HAP-1 (cell line): ENCODE results near the gene SGSH.
"Not testable (repeated sequence)": the region's sequence is repeated elsewhere in the genome, so short reads cannot be mapped to it uniquely, and the experiment has no call there.

Experiments used
- DNase-seq, 2 experiments: peaks; one replicate each; pipeline ENCODE4 v3.0.0-alpha.2; 2016 to 2020; ENCODE audit warnings: low spot score in 2 of 2
- H3K27me3 ChIP-seq: fragments of 250-450 bp; sonication (Bioruptor Pico); 2 replicates; pipeline ENCODE4 v1.5.1; 2020; ENCODE audit warnings: low read depth, mild to moderate bottlenecking, moderate library complexity
- H3K36me3 ChIP-seq: fragments of 250-450 bp; sonication (Bioruptor Pico); replicated peaks from 2 replicates; pipeline ENCODE4 v1.5.1; 2020; ENCODE audit warnings: mild to moderate bottlenecking
- H3K4me1 ChIP-seq: fragments of 250-450 bp; sonication (Bioruptor Pico); 2 replicates; pipeline ENCODE4 v1.5.1; 2020; ENCODE audit warnings: mild to moderate bottlenecking
- H3K4me3 ChIP-seq: fragments of 250-450 bp; sonication (Bioruptor Pico); 2 replicates; pipeline ENCODE4 v1.5.1; 2020; ENCODE audit warnings: mild to moderate bottlenecking, moderate library complexity
- H3K9me3 ChIP-seq: fragments of 250-450 bp; sonication (Bioruptor Pico); 2 replicates; pipeline ENCODE4 v1.5.1; 2020; ENCODE audit warnings: mild to moderate bottlenecking, moderate library complexity
- in situ Hi-C: fragments of 300-500 bp; cut with MboI; formaldehyde crosslinking; loops from 3 replicates; pipeline ENCODE4 v1.14.3; 2020; ENCODE audit warnings: low sequenced_read_pairs, inconsistent platforms, mixed read lengths

Gene SGSH

DNA sequence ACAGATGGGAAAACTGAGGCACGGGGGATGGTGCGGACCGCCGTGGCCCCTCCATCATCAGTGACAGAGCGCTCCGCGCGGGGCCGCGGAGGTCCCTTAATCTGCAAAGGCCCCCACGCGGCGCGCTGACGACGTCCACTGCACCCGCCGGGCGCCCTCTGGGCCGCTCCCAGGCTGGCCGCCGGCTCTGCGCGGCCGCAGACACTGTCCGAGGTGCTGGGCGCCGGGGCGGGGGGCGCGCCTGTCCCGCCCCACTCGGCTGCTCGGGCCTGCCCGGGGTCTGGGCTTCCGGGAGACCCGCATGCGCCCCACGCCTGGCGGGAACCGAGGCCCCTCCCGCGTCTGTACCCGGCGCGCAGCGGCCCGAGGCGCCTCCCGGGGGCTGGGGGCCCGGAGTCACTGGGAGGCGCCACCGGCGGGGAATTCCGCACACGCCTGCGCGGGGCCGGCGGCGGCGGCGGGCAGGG, 40.0 kb upstream of the SGSH start:
- Histone ChIP-seq H3K9me3 (no peaks in the 10 kb centered on the region), H3K4me1 (peaks cover 14% of the 10 kb centered on the region), H3K4me3 (peak overlapping the region; percentile 20), H3K27me3 (no peaks in the 10 kb centered on the region), H3K36me3 (no peaks in the 10 kb centered on the region)
- DNase-seq = peak; percentile 37 to 79
- in situ Hi-C loops = no loop called here

GRCh38 chr17:80259457-80260068, 39.4 kb upstream of the SGSH start:
- no peaks in the 10 kb centered on the region for H3K27me3 ChIP-seq
- H3K4me3 ChIP-seq = peak overlapping the region; percentile 20
- H3K4me1 ChIP-seq = peaks cover 14% of the 10 kb centered on the region
- DNase-seq = no peak
- H3K9me3 ChIP-seq = no peaks in the 10 kb centered on the region
- in situ Hi-C loops = no loop called here
- H3K36me3 ChIP-seq = no peaks in the 10 kb centered on the region

GRCh38 chr17:80258296-80258695, 38.2 kb upstream of the SGSH start:
- H3K36me3 ChIP-seq, H3K4me3 ChIP-seq, DNase-seq, in situ Hi-C loops, H3K9me3 ChIP-seq, H3K27me3 ChIP-seq: not testable (repeated sequence)
- peaks cover 14% of the 10 kb centered on the region for H3K4me1 ChIP-seq

DNA sequence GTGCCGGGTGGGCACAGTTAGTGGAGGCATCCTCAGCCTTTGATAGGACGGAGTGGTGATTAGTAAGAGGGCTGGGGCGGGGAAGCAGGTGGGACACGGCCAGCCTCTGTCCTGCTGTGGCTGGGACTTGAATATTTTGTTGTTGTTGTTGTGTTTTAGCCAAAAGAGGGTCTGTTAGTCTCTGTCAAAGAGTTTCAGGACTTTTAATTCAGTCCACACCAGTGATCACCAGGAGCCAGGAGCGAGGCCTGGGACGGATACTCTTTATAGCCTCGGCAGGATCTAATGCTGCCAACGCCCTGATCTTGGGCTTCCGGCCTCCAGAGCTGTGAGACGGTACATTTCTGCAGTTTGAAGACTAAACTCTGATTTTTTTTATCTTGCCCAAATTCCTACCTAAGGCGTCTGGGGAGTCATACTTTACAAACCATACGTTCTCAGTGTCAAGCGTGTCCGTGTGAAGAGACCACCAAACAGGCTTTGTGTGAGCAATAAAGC, 37.6 kb upstream of the SGSH start:
- no peaks in the 10 kb centered on the region for H3K9me3 ChIP-seq
- H3K27me3 ChIP-seq = no peaks in the 10 kb centered on the region
- H3K4me3 ChIP-seq = no peak overlapping the region
- DNase-seq = no peak
- H3K4me1 ChIP-seq = peaks cover 14% of the 10 kb centered on the region
- no peaks in the 10 kb centered on the region for H3K36me3 ChIP-seq
- in situ Hi-C loops = no loop called here

DNA sequence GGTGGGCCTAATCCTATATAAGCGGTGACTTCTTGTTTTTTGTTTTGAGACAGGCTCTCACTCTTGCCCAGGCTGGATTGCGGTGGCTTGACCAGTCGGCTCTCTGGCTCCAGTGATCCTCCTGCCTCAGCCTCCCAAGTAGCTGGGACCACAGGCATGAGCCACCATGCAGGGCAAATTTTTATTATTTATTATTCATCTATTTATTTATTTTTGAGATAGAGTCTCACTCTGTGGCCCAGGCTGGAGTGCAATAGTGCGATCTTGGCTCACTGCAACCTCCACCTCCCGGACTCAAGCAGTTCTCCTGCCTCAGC, 35.9 kb upstream of the SGSH start:
- Histone ChIP-seq H3K27me3 (no peaks in the 10 kb centered on the region), H3K4me3 (no peak overlapping the region), H3K4me1 (peaks cover 8% of the 10 kb centered on the region), H3K36me3 (no peaks in the 10 kb centered on the region), H3K9me3 (no peaks in the 10 kb centered on the region)
- no peak for DNase-seq
- in situ Hi-C loops = no loop called here

DNA sequence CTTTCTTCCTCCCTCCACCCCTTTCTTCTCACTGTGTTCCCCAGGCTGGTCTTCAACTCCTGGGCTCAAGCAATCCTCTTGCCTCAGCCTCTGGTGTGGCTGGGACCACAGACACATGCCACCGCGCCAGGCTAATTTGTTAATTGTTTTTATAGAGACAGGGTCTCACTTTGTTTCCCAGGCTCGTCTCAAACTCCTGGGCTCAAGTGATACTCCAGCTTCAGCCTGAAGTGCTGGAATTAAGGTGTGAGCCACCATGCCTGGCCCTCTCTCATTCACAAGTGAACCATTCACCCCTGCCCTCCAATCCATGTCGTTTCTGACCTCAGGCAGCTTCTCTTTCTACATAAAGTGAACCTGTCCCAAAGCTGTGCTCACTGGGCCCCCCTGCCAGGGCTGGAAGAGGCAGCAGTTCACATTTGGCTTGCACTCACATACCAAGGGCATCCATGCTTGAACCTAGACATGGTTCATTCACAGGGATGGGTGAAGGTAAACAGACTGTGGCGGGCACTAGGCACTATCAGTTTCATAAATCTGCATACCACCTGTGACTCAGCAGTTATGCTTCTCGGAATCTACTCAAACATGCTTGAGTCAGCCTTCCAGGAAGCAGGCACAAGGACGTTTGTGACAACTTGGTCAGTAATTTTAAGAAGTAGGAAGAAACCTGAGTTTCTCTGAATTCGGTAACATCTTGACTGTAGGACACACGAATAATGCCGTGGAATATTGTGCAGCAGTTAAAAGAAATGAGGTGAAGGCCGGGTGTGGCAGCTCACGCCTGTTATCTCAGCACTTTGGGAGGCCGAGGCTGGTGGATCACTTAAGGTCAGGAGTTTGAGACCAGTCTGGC, 34.5 kb upstream of the SGSH start:
- in situ Hi-C loops = no loop called here
- no peak for DNase-seq
- Histone ChIP-seq H3K36me3 (no peaks in the 10 kb centered on the region), H3K9me3 (no peaks in the 10 kb centered on the region), H3K27me3 (no peaks in the 10 kb centered on the region), H3K4me1 (0 out of 2 replicates have a peak, but pooled peaks cover 4% of the 10 kb centered on the region), H3K4me3 (no peak overlapping the region)

DNA sequence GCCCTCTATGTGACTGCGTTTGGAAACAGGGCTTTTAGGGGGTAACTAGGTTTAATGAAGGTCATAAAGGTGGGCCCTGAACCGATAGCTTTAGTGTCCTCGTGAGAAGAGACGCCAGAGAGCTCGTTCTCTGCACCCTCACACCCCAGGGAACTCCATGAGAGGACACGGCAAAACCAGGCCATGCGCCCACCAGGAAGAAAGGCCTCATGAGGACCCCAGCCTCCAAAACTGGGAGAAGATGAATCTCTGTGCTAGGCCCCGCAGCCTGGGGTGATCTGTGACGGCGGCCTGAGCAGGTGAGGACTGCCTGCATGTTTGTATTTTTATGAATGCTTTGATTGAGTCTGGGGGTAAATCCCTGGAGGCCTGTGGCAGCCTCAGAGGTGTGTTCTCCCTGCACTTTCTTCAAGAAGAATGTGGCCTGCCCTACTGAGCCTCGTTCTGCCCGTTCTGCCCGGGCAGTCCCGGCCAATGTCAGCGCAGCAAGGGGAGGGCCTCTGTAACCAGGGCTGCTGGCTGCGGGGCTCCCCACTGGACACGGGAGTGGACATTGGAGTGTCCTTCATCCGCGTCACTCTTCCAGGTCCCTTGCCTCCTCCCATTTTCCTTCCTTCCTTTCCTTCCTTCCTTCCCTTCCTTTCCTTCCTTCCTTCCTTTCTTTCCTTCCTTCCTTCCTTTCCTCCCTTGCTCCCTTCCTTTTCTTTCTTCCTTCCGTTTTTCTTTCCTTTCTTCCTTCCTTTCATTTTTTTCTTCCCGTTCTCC, 33.7 kb upstream of the SGSH start:
- no peaks in the 10 kb centered on the region for H3K27me3 ChIP-seq
- no peaks in the 10 kb centered on the region for H3K9me3 ChIP-seq
- H3K36me3 ChIP-seq = no peaks in the 10 kb centered on the region
- no peak overlapping the region for H3K4me3 ChIP-seq
- DNase-seq = no peak
- 0 out of 2 replicates have a peak, but pooled peaks cover 4% of the 10 kb centered on the region for H3K4me1 ChIP-seq
- in situ Hi-C loops = no loop called here

GRCh38 chr17:80252871-80253270, 32.7 kb upstream of the SGSH start:
- Histone ChIP-seq H3K36me3 (no peaks in the 10 kb centered on the region), H3K9me3 (no peaks in the 10 kb centered on the region), H3K4me1 (0 out of 2 replicates have a peak, but pooled peaks cover under 1% of the 10 kb centered on the region), H3K4me3 (no peak overlapping the region), H3K27me3 (no peaks in the 10 kb centered on the region)
- in situ Hi-C loops = no loop called here
- DNase-seq = peak; percentile 26 to 77

GRCh38 chr17:80251966-80252365, 31.8 kb upstream of the SGSH start:
- no peaks in the 10 kb centered on the region for H3K9me3 ChIP-seq
- DNase-seq = no peak
- no peaks in the 10 kb centered on the region for H3K36me3 ChIP-seq
- no peaks in the 10 kb centered on the region for H3K4me1 ChIP-seq
- no peaks in the 10 kb centered on the region for H3K27me3 ChIP-seq
- in situ Hi-C loops = no loop called here
- H3K4me3 ChIP-seq = no peak overlapping the region

GRCh38 chr17:80248894-80249710, 29.0 kb upstream of the SGSH start:
- no peak for DNase-seq
- H3K4me1 ChIP-seq = no peaks in the 10 kb centered on the region
- no peaks in the 10 kb centered on the region for H3K36me3 ChIP-seq
- H3K9me3 ChIP-seq = no peaks in the 10 kb centered on the region
- no peaks in the 10 kb centered on the region for H3K27me3 ChIP-seq
- H3K4me3 ChIP-seq = no peak overlapping the region
- in situ Hi-C loops = no loop called here

DNA sequence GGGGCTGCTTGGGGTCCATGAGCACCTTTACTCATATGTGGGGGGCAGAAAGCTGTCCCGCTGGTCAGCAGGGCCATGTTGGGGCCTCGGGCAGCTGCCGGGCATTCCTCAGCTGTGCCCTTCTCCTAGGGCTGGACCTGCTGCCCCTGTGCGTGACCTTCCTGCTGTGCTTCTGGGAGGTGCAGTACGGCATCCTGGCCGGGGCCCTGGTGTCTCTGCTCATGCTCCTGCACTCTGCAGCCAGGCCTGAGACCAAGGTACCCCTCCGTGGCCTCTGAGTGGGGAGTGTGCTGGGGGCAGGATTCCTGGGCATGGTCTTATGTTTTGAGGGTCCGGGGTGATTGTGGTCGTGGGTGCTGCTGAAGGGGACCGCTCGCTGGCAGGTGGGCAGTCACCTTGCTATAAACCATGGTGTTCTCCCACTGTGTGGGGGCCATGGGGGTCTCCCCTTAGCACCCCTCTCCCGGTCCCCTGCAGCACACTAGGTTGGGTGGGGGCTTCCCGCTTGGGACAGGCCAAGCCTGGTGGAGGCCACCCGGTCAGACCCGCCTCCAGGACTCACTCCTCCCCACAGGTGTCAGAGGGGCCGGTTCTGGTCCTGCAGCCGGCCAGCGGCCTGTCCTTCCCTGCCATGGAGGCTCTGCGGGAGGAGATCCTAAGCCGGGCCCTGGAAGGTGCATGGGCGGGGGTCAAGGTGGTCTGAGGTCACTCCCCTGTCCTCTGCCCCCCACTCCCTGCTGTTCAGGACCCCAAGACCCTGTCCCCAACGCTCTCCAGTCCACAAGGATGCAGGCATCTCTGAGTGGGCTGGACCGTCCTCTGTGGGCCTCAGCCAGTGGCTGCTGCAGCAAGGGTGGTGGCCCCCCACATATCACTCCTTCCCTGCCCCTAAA, 28.1 kb upstream of the SGSH start:
- H3K27me3 ChIP-seq = no peaks in the 10 kb centered on the region
- H3K4me1 ChIP-seq = no peaks in the 10 kb centered on the region
- no peaks in the 10 kb centered on the region for H3K9me3 ChIP-seq
- in situ Hi-C loops = no loop called here
- H3K4me3 ChIP-seq = no peak overlapping the region
- no peaks in the 10 kb centered on the region for H3K36me3 ChIP-seq
- DNase-seq = no peak

DNA sequence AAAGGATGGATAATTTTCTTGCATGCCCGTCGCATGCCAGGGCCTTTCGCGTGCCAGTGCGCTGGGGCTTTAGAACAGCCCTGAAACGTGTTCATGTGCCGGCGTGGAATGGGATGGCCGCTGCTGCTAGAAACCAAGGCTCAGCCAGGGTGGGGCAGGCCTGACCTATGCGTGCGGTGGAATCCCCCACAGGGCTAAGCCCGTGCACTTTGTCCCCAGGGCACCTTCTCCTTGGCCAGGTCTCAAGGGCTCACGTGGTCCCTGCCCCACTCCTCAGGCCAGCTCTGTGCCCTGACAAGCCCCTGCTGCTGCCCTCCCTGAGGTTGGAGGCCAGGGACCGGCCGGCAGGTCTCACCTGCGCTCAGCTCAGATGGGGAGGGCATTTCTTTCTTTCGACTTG, 27.4 kb upstream of the SGSH start:
- Histone ChIP-seq H3K27me3 (no peaks in the 10 kb centered on the region), H3K36me3 (no peaks in the 10 kb centered on the region), H3K4me3 (no peak overlapping the region), H3K4me1 (no peaks in the 10 kb centered on the region), H3K9me3 (no peaks in the 10 kb centered on the region)
- DNase-seq = no peak
- in situ Hi-C loops = no loop called here
